ENCODE results near the gene SIK3.

DNA sequence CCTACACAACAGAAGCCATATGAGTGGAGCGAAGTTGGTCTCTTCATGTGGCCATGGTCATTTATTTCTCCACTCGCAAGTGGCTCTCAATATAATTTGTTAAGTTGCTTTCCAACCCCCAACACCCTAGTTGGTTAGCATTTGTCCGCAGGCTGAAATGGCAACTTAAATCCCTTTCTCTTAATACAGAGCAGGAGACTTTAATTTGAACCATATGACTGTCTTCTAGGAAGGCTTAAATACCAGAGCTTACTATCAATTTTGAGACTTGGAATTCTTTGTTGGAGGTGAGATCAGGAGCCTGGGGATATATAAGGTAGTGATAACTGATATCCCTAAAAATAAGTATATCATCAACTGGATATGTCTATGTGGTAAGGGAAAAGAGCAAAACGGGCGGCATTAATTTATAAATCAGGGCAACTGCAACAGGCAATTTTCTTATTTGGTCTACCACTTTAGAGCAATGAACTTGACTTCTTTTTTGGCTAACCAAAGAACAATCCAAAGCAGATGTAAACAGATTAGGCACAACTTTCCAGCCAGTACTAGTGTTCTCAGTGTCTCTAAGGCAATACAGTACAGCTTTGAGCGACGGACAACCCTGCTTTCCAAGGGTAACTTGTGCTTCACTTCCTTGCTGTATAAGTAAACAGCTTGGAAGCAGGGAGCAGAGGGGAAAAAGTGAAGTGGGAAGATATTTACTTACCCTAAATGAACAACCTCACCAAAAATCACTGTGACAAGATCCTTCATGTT is 186.1 kb downstream of the SIK3 start:
- TF ChIP-seq SMAD4 (CRISPR knock-in tag; IDR thresholded peaks at IDR 0.05), result no peak
- TF ChIP-seq, protein P1, sequence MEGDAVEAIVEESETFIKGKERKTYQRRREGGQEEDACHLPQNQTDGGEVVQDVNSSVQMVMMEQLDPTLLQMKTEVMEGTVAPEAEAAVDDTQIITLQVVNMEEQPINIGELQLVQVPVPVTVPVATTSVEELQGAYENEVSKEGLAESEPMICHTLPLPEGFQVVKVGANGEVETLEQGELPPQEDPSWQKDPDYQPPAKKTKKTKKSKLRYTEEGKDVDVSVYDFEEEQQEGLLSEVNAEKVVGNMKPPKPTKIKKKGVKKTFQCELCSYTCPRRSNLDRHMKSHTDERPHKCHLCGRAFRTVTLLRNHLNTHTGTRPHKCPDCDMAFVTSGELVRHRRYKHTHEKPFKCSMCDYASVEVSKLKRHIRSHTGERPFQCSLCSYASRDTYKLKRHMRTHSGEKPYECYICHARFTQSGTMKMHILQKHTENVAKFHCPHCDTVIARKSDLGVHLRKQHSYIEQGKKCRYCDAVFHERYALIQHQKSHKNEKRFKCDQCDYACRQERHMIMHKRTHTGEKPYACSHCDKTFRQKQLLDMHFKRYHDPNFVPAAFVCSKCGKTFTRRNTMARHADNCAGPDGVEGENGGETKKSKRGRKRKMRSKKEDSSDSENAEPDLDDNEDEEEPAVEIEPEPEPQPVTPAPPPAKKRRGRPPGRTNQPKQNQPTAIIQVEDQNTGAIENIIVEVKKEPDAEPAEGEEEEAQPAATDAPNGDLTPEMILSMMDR (IDR thresholded peaks at IDR 0.05), result no peak

Data from WTC11 (cell line).